GM12875 (cell line): ENCODE measurements around the gene KLHDC10.
"Not testable (repeated sequence)": the region's sequence is repeated elsewhere in the genome, so short reads cannot be mapped to it uniquely, and the experiment has no call there.

Experiments used
- H3K4me3 ChIP-seq: one replicate; pipeline ENCODE4 v1.5.1; 2011; ENCODE audit warnings: low read depth, low read length, control low read depth
- TF ChIP-seq, protein P1 (sequence below): IDR thresholded peaks from 2 replicates; pipeline ENCODE4 v1.5.1; 2011; ENCODE audit warnings: low read depth, mild to moderate bottlenecking, control low read depth, inconsistent platforms, low read length, moderate library complexity, borderline replicate concordance; ENCODE audit not compliant: insufficient read depth

Gene KLHDC10

DNA sequence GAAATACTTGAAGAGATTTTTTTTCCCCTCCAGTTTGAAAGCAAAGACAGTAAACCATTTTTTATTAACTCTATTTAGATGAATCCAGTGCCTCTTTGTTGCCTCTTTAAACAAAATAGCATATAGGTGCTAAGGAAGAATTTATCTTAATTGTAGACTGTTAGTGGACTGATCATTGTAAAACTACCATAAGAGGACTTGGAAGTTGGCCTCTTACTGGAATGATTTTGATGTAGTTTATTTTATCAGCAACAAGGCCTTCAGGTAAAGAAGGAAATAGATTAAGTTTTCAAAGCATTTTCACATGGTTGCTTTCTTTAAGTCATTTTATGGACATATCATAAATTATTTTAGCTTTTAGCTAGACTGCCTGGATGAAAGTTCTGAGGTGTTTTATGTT, 53.2 kb downstream of the KLHDC10 start:
- H3K4me3 ChIP-seq, result no peak overlapping the region
- TF ChIP-seq, protein P1, sequence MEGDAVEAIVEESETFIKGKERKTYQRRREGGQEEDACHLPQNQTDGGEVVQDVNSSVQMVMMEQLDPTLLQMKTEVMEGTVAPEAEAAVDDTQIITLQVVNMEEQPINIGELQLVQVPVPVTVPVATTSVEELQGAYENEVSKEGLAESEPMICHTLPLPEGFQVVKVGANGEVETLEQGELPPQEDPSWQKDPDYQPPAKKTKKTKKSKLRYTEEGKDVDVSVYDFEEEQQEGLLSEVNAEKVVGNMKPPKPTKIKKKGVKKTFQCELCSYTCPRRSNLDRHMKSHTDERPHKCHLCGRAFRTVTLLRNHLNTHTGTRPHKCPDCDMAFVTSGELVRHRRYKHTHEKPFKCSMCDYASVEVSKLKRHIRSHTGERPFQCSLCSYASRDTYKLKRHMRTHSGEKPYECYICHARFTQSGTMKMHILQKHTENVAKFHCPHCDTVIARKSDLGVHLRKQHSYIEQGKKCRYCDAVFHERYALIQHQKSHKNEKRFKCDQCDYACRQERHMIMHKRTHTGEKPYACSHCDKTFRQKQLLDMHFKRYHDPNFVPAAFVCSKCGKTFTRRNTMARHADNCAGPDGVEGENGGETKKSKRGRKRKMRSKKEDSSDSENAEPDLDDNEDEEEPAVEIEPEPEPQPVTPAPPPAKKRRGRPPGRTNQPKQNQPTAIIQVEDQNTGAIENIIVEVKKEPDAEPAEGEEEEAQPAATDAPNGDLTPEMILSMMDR, result no peak

DNA sequence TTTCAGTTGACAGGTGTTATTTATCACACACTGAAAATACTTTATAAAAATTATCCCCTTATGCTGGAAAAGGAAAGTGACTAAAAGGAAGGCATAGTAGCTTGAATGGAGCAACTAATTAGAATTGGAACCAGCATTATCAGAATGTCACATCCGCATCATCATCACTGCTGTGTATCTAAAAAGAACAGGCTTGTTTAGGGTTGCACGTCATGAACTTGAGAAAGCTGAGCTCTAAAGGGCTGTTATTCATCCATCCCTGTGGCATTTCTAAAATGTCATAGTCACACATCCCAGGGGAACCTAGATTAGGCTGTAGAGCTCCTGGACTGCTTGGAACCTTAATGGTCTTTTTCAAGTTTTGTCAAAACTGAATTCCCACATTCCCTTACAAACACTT, 54.4 kb downstream of the KLHDC10 start:
- H3K4me3 ChIP-seq, result no peak overlapping the region
- TF ChIP-seq, protein P1, result no peak

DNA sequence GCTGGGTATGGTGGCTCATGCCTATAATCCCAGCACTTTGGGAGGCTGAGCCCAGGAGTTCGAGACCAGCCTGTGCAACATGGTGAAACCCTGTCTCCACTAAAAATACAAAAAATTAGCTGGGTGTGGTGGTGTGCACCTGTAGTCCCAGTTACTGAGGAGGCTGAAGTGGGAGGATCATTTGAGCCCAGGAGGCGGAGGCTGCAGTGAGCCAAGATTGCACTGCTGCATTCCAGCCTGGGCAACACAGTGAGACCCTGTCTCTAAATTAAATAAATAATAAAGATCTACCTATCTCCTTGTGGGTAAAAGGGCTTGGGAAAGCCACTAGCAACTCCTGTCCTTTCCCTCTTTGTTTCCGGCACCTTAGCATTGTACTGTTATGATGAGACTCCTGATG, 56.5 kb downstream of the KLHDC10 start:
- not testable (repeated sequence) for H3K4me3 ChIP-seq

DNA sequence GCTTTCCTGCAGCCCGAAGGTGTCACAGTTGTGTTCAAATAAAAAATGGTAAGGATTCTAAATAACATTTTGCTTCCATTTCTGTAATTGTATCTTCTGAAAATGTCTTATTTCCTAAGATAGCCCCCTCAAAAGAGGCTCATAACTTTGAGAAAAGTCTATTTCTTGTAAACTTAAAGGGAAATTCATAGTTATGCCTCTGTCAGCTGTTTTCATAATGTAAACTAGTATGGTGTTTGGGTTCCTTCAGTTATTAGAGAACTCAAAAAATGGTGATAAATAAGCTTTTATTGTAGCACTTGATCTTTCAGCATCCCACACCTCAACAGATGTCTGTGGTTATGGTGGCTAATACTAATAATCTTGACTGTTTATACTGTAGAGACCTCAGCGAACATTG, 57.1 kb downstream of the KLHDC10 start:
- no peak overlapping the region for H3K4me3 ChIP-seq
- TF ChIP-seq, protein P1, result no peak

DNA sequence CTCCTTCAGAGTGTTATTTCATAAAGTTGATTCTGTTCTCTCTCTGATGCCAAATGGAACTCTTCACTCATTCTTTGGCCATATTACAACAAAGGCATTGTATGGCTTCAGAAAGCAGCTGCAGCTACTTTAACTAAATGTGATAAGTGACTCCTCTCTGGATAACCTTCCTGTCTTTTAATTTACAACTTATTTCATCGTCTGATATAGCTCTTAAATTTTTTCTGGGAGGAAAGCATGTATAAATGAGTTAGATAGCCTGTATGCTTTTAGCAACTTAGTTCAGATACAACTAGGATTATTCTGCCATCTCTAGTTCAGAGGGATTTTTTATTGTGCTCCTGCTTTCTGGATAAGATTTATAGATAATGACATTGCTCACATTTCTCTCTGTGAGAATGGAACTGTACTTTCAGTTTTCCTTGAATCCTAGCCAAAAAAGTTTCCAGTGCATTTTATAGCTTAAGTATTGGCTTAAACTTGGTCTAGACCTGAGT, 57.5 kb downstream of the KLHDC10 start:
- TF ChIP-seq, protein P1, result no peak

DNA sequence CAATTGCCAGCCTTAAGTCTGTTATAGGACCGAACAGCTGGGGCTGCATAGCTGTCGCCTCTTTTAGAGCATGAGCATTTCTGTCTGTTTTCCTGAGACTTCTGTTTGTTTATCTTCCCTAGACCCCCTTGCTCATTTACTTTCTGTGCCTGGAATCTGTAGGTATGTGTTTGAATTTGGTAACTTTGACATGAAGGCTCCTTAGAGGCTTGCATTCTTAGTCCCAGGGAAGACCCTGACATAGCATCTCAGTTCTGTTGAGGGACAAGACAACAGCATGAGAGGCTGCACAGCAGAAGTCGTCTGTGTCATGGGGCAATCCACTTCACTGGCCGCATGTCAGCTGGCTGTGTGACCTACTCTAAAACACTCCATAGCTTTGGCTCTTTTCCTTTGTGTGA, 58.7 kb downstream of the KLHDC10 start:
- no peak overlapping the region for H3K4me3 ChIP-seq
- TF ChIP-seq, protein P1, result no peak

More for the DNA sequence above, 57.5 kb downstream of the KLHDC10 start:
- no peak overlapping the region for H3K4me3 ChIP-seq

DNA sequence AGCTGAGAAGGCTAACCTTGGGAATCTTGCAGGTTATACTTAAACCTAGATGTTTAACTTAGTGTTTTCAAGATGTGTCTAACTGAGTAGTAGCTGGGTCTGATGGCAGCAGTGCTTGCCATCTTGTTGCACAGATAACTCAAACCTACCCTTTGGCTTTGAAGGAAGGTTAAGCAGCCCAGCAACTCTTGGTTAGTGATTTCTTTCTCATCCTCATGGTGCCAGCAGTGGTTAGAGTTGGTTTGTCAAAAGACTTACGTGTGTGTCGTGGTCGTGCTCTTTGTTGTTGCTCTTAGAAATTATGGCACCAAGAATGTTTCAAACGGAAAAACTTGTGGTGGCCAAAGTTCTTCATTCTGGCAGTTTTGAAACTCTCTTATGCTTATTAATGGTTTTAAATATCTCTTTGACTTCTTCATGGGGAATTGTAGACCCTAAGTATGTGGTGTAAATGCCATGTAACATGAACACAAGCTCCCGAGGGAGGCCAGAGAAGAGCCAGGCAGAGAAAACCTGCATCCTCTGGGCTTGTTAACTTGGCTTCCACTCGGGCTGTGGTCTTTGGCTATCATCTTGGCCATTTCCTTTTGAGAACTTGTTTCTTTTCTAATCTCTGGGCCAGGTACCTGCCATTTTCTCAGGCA, 61.0 kb downstream of the KLHDC10 start:
- TF ChIP-seq, protein P1, result no peak
- no peak overlapping the region for H3K4me3 ChIP-seq
